AG10803 (cell line): Measurements from ENCODE around the gene PCDHGC4.

ENCODE experiments used
- DNase-seq: peaks from one replicate; pipeline ENCODE4 v3.0.0; 2010; ENCODE audit warnings: low read depth
- H3K4me3 ChIP-seq: 2 replicates; pipeline ENCODE4 v1.5.1; 2011; ENCODE audit warnings: mild to moderate bottlenecking, low read length, control low read depth
- TF ChIP-seq, protein P1 (sequence below): conservative IDR thresholded peaks from 2 replicates; pipeline ENCODE4 v1.5.1; 2011; ENCODE audit warnings: mild to moderate bottlenecking, low read length, control low read depth, inconsistent platforms

PCDHGC4 gene

DNA sequence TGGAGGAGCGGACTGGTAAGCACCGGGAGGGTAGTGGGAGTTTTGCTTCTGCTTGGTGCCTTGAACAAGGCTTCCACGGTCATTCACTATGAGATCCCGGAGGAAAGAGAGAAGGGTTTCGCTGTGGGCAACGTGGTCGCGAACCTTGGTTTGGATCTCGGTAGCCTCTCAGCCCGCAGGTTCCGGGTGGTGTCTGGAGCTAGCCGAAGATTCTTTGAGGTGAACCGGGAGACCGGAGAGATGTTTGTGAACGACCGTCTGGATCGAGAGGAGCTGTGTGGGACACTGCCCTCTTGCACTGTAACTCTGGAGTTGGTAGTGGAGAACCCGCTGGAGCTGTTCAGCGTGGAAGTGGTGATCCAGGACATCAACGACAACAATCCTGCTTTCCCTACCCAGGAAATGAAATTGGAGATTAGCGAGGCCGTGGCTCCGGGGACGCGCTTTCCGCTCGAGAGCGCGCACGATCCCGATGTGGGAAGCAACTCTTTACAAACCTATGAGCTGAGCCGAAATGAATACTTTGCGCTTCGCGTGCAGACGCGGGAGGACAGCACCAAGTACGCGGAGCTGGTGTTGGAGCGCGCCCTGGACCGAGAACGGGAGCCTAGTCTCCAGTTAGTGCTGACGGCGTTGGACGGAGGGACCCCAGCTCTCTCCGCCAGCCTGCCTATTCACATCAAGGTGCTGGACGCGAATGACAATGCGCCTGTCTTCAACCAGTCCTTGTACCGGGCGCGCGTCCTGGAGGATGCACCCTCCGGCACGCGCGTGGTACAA is 8.5 kb upstream of the PCDHGC4 start:
- peak; percentile 75 for DNase-seq

GRCh38 chr5:141477044-141477575 is 7.7 kb upstream of the PCDHGC4 start:
- peak overlapping the region; percentile 91 for H3K4me3 ChIP-seq
- no peak for DNase-seq
- TF ChIP-seq, protein P1, sequence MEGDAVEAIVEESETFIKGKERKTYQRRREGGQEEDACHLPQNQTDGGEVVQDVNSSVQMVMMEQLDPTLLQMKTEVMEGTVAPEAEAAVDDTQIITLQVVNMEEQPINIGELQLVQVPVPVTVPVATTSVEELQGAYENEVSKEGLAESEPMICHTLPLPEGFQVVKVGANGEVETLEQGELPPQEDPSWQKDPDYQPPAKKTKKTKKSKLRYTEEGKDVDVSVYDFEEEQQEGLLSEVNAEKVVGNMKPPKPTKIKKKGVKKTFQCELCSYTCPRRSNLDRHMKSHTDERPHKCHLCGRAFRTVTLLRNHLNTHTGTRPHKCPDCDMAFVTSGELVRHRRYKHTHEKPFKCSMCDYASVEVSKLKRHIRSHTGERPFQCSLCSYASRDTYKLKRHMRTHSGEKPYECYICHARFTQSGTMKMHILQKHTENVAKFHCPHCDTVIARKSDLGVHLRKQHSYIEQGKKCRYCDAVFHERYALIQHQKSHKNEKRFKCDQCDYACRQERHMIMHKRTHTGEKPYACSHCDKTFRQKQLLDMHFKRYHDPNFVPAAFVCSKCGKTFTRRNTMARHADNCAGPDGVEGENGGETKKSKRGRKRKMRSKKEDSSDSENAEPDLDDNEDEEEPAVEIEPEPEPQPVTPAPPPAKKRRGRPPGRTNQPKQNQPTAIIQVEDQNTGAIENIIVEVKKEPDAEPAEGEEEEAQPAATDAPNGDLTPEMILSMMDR, result no peak

More for the DNA sequence above, 8.5 kb upstream of the PCDHGC4 start:
- TF ChIP-seq, protein P1, result no peak
- H3K4me3 ChIP-seq, result peak overlapping the region; percentile 91

DNA sequence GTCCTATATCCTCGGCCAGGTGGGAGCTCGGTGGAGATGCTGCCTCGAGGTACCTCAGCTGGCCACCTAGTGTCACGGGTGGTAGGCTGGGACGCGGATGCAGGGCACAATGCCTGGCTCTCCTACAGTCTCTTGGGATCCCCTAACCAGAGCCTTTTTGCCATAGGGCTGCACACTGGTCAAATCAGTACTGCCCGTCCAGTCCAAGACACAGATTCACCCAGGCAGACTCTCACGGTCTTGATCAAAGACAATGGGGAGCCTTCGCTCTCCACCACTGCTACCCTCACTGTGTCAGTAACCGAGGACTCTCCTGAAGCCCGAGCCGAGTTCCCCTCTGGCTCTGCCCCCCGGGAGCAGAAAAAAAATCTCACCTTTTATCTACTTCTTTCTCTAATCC is 7.0 kb upstream of the PCDHGC4 start:
- H3K4me3 ChIP-seq, result peak overlapping the region; percentile 91
- DNase-seq, result no peak
- TF ChIP-seq, protein P1, result no peak

GRCh38 chr5:141478321-141478945 is 6.4 kb upstream of the PCDHGC4 start:
- H3K4me3 ChIP-seq, result peak overlapping the region; percentile 91
- DNase-seq, result peak; percentile 56
- TF ChIP-seq, protein P1, result peak; percentile 40

DNA sequence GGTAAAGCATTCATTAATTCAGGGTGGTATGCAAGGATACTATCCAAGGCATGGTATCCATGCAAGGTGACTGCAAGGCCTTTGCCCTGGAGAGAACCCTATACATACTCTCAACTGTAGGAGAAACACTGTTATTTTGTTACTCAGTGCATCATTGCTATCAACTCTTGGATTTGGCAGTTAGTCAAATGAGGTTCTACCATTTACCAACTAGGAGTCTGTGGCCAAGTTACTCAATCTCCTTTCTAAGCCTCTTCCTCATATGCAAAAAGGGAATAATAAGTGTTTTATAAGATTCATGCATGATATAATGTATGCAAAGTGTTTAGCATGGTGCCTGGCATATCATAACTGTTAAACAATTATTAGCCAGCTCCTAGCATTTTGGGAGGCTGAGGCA is 5.1 kb upstream of the PCDHGC4 start:
- peak; percentile 48 for DNase-seq
- TF ChIP-seq, protein P1, result no peak
- H3K4me3 ChIP-seq, result no peak overlapping the region

GRCh38 chr5:141483902-141484301 is 928 bp upstream of the PCDHGC4 start:
- TF ChIP-seq, protein P1, result no peak
- H3K4me3 ChIP-seq, result no peak overlapping the region
- DNase-seq, result no peak

DNA sequence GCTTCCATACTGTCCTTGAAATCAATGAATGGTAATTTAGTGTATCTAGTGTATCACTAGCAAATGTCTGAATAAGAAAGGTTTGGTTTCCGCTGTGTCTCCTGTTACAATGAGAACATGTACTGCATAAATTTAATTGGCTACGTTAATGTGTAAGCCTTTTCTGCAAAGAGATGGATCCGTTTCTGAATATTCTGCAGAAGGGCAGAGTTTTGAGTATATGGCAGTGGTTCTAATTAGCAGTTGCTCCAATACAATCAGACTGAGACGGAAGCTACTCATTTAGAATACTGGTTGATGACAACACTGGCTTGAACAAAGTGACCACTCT is 555 bp upstream of the PCDHGC4 start:
- peak overlapping the region; percentile 40 for H3K4me3 ChIP-seq
- TF ChIP-seq, protein P1, result no peak
- no peak for DNase-seq
